Amniotic epithelial cell (primary cell): ENCODE data around the gene DNMT3L.
A peak's percentile ranks its signal among the peaks of the same experiment; 100 is the strongest.
"Not testable (repeated sequence)": the region's sequence is repeated elsewhere in the genome, so short reads cannot be mapped to it uniquely, and the experiment has no call there.

Source experiments
- DNase-seq: peaks from one replicate; pipeline ENCODE4 v3.0.0-alpha.2; 2010; ENCODE audit warnings: low read depth

Gene DNMT3L

GRCh38 chr21:44261675-44262295 is at the start of gene DNMT3L:
Gene DNMT3L (minus strand): TSS chr21:44261897. CDS start chr21:44261259, 638 bp downstream.
- no peak for DNase-seq

GRCh38 chr21:44310628-44311507 is 49.2 kb upstream of the DNMT3L start:
- DNase-seq = no peak

- DNase-seq = peak; percentile 77
These were observed 45.4 kb upstream of the DNMT3L start for GRCh38 chr21:44306936-44307704.

- DNase-seq = no peak
These were observed 44.0 kb upstream of the DNMT3L start for GRCh38 chr21:44305691-44306090.

GRCh38 chr21:44304877-44305293 is 43.2 kb upstream of the DNMT3L start:
- peak; percentile 32 for DNase-seq

GRCh38 chr21:44304011-44304616 is 42.4 kb upstream of the DNMT3L start:
- DNase-seq = no peak

GRCh38 chr21:44303490-44303981 is 41.8 kb upstream of the DNMT3L start:
- DNase-seq = no peak

- not testable (repeated sequence) for DNase-seq
These were observed 41.1 kb upstream of the DNMT3L start for GRCh38 chr21:44302573-44303401.

GRCh38 chr21:44301961-44302406 is 40.3 kb upstream of the DNMT3L start:
- no peak for DNase-seq

GRCh38 chr21:44301141-44301540 is 39.4 kb upstream of the DNMT3L start:
- DNase-seq = no peak

GRCh38 chr21:44300262-44300959 is 38.7 kb upstream of the DNMT3L start:
- DNase-seq = peak; percentile 32

GRCh38 chr21:44299458-44300261 is 38.0 kb upstream of the DNMT3L start, which contains the start of gene PFKL:
Gene PFKL (plus strand): TSS chr21:44300053. CDS start chr21:44300106, 53 bp downstream.
- peak; percentile 31 for DNase-seq

- peak; percentile 30 for DNase-seq
These were observed 37.4 kb upstream of the DNMT3L start for GRCh38 chr21:44299085-44299457.

- peak; percentile 13 for DNase-seq
These were observed 36.6 kb upstream of the DNMT3L start for GRCh38 chr21:44298301-44298700.

- DNase-seq = peak; percentile 72
These were observed 36.0 kb upstream of the DNMT3L start for GRCh38 chr21:44297525-44298290.

- DNase-seq = no peak
These were observed 35.2 kb upstream of the DNMT3L start for GRCh38 chr21:44296916-44297315.

GRCh38 chr21:44296103-44296519 is 34.4 kb upstream of the DNMT3L start:
- DNase-seq = no peak

- no peak for DNase-seq
These were observed 33.9 kb upstream of the DNMT3L start for GRCh38 chr21:44295646-44296045.

- no peak for DNase-seq
These were observed 33.5 kb upstream of the DNMT3L start for GRCh38 chr21:44295163-44295573.
